Measurements from ENCODE around the gene TRIP12.

GRCh38 chr2:229945975-229946374 is 24.2 kb upstream of the TRIP12 start:
- TF ChIP-seq CTCF (IDR thresholded peaks at IDR 0.05; ENCODE audit: low read length): no peak
- TF ChIP-seq EZH2 (optimal IDR thresholded peaks at IDR 0.05; ENCODE audit: low read depth, low read length): no peak
- TF ChIP-seq EZH2phosphoT487 (IDR thresholded peaks at IDR 0.05; ENCODE audit: low read length): no peak

Data from MM.1S (cell line).